ENCODE results near the gene S100A7A.
A peak's percentile ranks its signal among the peaks of the same experiment; 100 is the strongest.
"Not testable (repeated sequence)": the region's sequence is repeated elsewhere in the genome, so short reads cannot be mapped to it uniquely, and the experiment has no call there.

Gene S100A7A

DNA sequence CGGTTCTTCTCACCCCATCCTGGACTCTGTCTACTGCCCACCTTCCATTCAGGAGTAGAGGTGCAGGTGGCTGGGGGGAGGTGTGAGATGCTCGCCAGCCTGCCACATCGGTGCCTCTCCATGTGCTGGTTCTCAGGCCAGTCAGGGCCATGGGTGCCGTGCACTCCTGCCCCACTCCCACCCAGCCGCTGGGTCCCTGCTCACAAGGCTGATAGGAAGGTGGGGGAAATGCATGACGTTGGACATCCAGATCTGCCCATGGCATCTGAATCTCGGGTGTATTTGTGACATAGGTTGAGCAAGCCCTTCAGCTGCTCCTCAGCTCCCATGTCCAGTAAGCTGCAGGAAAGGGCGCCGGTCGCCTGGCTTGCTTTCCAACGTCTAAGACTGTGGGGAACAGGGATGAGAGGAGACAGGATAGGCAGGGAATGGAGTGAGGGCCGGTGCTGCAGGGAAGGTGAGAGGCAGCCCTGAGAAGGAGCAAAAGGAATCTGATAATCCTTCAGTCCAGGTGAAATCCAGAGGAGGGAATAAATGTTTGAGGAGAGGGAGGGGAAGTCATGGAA lies 11.8 kb downstream of the S100A7A start:
- DNase-seq, result no peak

DNA sequence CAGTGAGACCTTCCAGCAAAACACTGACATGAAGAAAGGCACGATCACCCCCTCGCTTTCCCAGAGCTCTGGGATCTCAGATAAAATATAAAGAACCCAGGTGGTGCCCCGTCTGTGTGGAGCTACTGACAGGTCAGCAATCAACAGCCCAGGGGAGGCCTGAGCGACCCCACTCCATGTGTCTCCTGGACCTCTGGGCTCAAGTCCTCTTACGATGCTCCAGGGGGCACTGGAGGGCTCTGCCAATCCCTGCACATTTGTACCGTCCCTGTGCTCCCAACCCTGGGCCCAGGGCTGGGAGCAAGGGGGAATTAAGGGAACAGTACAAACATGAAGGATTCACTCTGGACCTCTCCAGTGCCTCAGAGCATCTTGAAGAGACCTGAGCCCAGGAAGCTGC lies 12.5 kb downstream of the S100A7A start:
- no peak for DNase-seq

DNA sequence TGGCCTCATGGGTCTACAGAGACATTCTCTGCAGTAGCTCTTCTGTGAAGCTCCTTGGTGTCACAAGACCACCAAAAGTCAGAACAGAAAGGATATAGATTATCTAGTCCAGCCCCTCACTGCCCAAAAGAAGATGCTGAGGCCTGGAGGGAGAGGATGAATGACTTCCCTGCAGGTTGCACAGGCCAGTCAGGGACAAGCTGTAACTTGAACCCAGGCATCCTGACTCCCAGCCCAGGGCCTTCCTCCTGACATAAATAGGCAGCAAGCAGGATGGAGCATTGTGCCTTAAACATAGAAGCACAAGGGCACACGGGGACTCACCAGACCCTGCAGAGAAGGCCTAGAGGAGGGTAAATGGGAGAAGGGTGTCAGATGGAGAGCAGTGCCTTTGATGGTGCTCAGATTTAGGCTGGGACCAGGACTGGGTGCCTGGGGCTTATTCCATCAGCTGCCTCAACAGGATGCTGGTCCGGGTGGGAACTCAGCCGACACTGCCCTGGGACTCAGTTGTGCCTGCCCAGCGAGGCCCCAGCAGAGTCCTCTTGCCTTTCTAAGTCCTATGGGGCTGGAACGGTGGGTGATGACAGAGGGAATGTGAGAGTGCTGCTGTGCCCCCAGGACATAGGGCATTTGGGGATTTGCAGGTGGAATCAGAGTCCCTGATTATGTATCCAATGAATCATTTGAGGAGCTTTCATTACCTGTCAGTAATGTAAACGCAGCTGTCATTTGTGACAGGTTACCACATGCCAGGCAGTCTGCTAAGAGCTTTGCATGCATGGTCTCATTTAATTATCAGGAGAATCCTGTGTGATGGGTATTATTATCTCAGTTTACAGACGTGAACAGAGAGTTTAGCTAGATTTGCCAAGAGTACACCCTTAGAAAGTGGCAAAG lies 13.2 kb downstream of the S100A7A start:
- DNase-seq, result no peak

DNA sequence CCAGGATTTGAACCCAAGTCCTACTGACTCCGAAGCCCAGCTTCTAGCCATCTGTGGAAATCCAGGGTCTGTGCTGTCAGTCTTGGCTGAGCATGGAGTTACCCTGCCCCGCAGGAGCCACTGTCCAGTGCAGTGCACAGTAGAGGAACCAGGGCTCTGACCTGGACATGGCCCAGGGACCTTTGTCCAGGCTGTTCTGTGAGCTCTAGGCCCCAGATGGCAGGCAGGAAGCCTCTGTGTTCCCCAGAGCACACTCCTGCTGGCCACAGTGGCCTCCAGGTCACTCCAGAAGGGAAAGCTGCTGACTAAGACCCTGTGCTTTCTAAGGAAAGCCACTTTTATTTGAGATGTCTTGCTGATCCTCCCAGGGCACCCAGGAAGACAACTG lies 13.8 kb downstream of the S100A7A start:
- no peak for DNase-seq

DNA sequence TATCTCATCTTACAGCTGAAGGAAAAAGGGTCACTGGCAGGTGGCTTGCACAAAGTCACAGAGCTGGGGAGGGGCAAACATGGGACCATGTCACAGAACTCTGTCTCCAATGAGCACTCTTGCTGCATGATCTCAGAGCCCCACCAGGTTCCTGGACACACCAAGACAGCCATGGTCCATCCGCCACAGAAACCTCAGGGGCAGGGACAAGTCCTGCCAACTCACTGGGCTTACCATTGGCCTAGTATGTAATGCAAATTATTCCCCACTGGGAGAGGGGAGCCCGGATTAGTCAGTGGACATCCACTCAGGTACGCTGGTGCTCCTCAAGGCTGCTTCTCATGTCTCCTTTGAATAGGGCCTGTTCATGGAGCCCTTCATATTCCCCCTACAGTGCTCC lies 14.2 kb downstream of the S100A7A start:
- DNase-seq, result no peak

DNA sequence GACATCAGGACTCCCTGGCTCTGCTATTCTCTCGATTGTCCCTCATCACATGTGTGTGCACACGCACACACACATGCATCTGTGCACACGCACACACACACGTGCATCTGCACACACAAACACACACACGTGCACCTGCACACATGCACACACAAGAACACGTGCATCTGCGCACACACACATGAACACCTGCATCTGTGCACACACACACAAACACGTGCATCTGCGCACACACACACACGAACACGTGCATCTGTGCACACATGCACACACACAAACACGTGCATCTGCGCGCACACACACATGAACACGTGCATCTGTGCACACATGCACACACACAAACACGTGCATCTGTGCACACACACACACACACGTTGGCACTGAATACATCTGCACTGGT lies 14.7 kb downstream of the S100A7A start:
- DNase-seq, result no peak

DNA sequence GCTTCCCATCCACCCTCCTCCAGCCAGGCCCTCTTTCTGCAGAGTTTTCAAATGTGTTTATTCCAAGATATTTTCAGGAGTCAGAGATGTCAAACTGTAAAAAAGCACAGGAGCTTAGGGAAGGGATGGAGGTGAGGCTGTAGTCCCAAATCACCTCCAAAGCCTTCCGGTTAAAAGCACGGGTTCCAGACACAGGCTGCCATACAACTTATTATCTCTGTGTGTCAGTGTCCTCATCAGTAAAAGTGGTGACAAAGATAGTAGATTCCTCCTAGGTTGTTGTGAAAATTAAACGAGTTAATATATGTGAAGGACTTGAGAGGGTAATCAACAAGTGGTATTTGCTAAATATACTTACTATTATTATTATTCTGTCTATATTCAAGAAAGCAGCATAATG lies 15.1 kb downstream of the S100A7A start:
- DNase-seq, result no peak

DNA sequence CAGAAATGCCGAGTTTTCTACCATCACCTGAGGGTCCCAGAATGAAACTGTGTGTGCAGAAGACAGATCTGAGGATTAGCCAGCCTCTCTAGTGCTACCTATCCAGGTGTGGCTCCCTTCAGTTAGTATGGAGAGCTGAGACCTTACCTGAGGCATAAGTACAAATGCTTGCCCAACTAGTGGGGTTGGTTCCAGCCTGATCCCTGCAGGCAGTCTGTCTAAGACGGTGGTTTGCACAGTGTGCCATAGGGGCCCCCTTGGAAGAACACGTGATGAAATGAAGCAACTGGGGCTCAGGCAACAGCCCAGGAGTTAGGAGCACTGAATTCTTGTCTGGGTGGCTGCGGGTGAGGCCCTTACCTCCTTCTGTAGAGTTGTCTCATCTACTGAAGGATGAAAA lies 15.6 kb downstream of the S100A7A start:
- no peak for DNase-seq

DNA sequence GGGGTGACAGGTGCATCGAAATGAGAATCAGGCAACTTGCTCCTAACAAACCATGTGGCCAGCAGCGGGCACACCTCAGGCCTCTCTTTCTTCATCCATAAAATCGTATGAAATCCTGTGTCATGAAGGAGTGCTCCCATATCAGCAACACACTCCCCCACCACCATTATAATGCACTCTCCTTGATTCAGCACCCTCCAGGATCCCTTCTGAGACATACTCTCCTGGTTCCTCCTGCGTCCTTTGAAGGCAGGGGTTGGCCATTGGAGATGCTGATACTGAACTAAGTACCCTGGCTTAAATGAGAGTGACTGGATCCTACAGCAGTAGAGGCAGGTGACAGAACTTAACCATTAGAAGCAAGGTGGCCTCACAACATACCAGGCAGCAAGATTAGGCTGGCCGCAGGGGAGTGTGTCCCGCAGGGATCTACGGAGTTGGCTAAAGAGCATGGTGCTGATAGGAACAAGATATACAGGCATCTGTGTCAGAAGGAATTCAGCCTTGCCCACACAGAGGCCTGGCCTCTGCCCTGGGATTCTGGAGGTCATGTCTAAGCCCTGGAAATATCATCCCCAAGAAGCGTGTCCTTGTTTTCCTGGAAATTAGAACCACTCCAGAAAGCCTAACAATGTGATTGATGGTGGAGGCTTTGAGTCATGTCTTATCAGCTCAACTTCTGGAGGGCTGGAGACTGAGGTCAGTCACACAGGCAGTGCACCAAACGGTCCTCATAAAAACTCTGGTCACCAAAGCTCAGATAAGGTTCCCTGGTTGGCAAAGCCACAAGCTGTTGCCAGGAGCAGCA lies 16.8 kb downstream of the S100A7A start:
- DNase-seq, result no peak

DNA sequence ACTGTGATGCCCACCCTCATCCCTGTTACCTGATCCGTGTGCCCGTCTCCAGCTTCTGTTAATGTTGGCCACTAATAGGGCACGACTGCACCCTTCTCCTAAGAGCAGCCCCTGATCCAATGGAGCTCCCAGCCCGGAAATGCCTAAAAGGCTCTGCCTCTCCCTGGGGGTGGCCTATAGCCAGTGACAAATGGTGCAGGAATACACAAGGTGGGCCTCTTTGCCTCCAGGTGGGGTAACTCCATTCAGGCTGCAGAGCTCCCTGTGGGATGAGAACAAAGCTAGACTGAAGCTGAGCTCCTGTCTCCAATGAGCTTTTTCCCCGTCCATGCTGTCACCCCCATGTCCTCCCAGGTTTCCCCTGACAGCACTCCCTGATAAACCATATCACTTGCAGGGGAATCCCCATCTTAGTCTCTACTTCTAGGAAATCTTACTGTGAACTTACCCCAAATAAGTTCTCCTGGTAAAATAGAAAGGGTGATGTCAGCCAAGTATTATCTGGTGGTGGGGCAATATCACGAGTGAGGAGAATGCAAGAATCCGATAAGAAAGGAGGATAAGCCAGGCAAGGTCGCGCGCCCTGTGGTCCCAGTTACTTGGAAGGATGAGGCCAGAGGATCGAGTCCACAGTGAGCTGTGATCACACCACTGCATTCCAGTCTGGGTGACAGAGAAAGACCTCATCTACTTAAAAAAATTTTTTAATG lies 18.6 kb downstream of the S100A7A start:
- DNase-seq, result no peak

DNA sequence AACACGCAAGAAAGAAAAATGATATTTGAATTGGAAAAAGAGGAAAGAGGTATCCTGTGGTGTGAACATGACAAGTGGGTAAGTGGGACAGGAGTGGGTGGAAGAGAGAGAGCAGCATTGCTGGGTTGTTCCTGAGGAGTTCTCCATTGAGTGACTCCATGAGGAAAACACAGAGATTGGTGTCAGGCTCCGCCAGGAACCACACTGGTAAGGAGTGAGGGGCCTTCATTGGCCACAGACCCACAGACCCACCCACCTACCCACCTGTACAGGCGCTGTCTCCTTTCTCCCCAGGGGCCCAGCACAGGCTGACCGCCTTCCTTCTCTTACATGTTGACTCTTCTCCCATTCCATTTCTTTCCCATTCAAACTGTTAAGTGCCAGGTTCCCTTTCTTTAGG lies 20.9 kb downstream of the S100A7A start:
- no peak for DNase-seq

DNA sequence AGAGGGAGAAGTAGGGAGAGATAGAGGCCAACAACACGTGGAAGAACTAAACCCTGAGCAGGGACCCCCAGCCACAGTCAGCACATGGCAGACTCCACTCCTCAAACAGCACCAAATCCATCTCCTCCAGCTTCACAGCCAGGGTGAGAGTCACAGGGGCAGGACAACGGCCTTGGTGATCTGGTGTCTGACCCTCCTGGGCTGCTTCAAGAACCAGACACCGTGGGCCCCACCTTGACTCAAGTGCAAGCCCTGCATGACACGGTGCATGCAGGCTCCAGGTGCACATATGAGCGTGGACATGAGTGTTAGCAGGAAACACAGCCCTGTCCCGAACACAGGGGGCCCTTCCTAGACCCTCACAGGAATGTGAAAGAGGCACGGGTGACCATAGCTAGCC lies 22.3 kb downstream of the S100A7A start:
- DNase-seq, result no peak

DNA sequence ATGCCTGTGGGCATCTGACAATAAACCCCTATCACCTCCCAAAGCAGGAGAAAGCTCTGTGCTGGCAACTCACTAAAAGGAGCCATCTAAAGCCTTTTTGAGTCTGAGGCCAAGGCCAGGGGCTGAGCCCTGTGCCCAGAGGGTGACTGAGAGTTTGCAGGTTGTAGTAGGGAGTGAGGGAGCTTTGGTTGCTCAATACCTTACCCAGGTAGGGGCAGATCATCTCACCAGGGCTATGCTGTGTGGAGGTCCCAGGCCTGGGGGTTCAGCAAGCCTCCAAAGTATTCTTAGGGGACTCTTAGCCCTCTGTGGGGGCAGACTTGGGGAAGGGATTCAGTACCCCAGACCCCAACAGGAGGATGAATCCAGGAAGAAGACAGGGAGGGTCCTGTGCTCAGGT lies 23.0 kb downstream of the S100A7A start:
- DNase-seq, result no peak

DNA sequence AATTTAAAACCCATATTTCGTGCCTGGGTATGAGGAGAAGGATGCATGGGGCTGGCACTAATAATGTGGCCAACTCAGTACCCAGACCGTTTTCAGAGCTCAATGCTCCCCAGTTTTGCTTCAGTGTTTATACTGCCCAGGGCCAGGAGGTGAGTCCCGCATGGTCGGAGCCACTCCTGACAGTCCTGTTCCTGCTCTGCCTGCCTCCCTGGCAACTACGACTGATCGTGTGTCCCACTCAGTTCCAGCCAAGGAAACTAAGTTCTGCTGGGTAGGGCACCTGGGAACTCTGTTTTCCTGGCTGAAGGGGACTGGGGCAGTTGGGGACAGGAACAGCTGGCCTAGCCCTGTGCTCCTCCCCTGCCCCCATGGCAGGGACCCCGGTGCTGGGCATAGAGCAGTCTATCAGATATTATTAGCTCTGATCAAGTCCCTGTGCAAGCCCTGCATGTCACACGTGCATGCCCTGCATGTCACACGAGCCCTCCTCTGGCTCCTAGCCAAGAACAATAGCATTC lies 25.0 kb downstream of the S100A7A start:
- no peak for DNase-seq

DNA sequence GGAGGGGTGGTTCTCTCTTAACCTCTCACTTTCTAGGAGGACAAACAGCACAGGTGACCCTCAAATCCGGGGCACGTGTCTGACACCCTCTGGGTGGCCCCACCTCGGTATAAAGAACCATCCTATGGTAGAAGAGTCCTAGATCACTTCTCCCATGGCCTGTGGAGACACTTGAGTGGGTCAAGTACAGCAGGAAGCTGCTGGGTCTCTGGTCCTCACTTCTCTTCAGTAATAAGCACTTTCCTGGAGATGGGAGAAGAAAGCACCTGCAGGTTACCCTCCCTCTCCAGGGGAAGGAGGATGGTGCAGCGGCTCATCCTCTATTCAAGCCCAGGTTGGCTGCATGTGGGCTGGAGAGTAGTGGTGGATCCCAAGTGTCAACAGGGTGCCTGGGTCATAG lies 27.2 kb downstream of the S100A7A start:
- no peak for DNase-seq

DNA sequence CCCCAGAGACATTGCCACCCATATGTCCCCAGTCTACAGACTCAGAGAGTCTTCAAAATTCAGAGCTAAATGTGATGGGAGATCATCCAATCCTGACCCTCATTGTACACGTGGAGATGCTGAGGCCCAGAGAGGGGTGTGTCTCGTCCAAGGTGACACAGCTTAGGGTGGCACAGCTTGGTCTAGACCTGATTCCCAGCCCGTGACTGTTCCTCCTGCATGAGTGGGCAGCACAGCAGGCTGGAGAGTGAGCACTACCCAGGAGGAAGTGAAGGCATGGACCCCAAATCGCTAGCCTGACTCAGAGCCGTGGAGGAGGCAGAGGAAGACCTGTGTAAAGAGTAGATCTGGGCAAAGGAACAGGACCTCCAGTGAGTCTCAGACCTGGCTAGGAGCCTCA lies 27.8 kb downstream of the S100A7A start:
- DNase-seq, result no peak

DNA sequence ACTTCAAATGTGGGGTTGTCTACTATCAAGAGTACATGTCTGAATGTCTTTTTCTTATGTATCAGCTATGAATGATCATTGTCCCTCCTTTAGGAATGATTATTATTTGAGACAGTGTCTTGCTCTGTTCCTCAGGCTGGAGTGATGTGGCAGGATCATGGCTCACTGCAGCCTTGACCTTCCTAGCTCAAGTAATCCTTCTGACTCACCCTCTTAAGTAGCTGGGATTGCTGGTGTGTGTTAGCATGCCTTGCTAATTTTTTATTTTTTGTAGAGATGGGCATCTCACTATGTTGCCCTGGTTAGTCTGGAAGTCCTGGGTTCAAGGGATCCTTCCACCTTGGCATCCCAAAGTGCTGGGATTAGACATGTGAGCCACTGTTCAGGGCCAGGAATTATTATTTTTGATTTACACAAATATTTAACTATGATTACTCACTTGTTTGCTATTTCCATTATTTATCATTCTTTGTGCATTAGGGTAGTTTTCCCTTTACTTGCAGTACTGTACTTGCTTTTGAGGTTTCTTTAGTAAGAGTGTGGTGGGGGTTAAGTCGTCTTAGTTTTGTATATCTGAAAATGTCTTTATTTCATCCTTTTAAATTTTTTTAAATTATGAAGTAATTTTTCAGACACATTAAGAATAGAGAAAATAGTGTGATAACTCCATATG lies 31.3 kb downstream of the S100A7A start:
- DNase-seq, result peak; percentile 74

DNA sequence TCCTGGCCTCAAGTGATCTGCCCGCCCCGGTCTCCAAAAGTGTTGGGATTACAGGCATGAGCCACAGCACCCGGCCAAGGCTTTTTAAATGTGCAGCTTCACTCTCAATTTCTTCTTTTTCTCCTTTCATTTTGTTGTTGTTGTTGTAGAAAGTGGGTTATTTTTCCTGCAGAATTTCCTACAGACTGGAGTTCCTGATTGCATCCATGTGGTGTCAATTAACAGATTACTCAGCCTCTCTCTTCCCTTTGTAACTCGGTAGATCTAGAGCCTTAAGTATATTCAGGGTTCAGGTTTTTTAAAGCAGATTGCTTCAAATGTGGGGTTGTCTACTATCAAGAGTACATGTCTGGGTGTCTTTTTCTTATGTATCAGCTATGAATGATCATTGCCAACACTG lies 32.5 kb downstream of the S100A7A start:
- DNase-seq, result not testable (repeated sequence)

DNA sequence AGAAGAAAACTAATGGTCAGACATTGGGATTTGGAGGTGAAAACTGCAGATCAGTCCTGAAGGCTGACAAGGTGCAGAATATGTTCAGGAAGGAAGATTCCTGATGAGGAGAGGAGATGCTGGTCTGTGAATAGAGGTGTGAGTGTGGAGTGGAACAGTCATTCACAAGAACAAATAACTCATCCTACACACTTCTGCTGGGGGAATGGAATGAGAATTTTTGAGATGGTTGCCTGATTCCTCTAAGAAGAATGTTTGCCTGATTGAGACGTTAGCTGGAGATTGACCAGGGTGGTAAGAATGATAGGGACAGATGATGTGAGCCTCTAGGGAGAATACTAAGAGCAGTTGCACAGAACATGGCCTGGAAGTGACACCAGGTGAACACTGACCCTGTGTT lies 40.1 kb downstream of the S100A7A start:
- DNase-seq, result no peak

DNA sequence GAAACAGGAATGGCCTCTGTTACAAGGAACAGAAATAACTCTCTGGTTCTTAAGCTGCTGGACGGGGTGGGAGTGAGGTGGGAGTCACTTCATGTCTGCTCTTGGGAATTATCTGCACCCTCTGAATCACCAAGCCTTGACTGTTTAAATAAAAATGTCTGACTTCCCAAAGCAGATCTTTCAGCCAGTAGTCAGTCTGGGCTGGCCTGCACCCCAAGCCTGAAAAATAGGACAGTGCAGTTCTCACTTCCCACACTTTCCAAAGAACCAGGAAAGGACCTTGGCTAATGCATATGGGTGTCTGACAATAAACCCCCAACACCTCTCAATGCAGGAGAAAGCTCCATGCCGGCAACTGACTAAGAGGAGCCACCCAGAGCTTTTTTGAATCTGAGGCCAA lies 43.3 kb downstream of the S100A7A start:
- DNase-seq, result no peak

DNA sequence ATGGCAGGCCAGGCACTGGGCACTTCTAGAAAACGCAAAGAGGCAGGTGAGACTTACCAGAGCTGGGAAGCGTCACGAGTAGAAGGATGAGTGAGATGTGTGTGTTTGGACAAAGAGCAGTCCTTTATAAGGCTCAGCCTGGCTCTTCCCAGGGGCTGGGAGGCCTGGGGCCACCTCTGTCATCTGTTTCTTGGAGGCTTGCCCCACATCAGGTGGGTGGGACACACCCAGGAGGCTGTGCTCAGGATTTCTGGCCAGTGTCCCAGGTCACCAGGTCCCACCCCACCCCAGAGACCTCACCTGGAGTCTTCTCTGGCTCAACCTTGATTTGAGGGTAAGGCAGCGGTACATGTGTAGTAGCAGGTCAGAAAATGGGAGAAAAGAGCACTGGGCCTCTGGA lies 44.2 kb downstream of the S100A7A start, which contains the start of gene S100A7:
Gene S100A7 (minus strand): TSS at position 101 of the 400 bp plus-strand sequence. CDS start 1,638 bp downstream, outside the sequence.
- no peak for DNase-seq

DNA sequence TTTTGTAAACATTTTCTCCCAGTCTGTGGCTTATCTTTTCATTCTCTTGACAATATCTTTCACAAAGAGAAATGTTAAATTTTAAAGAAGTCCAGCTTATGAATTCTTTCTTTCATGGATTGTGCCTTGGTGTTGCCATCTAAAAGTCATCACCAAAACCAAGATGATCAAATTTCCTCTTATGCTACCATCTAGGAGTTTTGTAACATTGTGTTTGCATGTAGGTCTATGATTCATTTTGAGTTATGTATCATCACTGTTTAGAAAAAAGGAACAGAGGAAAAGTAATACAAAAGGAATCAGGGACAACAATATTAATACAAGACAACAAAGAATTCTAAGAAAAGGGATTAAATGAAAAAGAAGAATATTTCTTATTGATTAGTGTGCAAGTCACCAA lies 46.4 kb downstream of the S100A7A start:
- not testable (repeated sequence) for DNase-seq

Measured in EL (cell line).